Measurements from ENCODE around the gene ACTA1. TPM values are rescaled to one million over a fixed set of nuclear protein-coding genes. Genes with fewer than 3 reads are reported as not detected.

The ACTA1 gene
- total and polyA plus RNA-seq, 10 of the 15 experiments (the other 5 are each of a cell fraction or from before 2014, with no cell fraction given), result 0.05 to 0.35 (median 0.12) TPM; not detected in 7

DNA sequence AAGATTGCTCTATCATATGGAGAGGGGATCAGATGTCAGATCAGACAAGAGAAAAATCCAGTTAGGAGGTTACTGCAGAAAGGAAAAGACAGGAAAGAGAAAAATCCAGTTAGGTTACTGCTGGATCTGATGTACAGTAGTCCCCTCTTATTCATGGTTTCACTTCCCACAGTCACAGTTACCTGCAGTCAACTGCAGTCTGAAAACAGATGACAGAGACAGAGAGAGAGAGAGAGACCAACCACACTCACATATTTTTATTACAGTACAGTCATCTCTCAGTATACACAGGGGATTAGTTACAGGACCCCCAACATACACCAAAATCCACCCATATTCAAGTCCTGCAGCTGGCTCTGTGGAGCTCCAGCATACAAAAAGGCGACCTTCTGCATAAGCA lies 45.0 kb upstream of the ACTA1 start (continued):
- TF ChIP-seq, protein P1, sequence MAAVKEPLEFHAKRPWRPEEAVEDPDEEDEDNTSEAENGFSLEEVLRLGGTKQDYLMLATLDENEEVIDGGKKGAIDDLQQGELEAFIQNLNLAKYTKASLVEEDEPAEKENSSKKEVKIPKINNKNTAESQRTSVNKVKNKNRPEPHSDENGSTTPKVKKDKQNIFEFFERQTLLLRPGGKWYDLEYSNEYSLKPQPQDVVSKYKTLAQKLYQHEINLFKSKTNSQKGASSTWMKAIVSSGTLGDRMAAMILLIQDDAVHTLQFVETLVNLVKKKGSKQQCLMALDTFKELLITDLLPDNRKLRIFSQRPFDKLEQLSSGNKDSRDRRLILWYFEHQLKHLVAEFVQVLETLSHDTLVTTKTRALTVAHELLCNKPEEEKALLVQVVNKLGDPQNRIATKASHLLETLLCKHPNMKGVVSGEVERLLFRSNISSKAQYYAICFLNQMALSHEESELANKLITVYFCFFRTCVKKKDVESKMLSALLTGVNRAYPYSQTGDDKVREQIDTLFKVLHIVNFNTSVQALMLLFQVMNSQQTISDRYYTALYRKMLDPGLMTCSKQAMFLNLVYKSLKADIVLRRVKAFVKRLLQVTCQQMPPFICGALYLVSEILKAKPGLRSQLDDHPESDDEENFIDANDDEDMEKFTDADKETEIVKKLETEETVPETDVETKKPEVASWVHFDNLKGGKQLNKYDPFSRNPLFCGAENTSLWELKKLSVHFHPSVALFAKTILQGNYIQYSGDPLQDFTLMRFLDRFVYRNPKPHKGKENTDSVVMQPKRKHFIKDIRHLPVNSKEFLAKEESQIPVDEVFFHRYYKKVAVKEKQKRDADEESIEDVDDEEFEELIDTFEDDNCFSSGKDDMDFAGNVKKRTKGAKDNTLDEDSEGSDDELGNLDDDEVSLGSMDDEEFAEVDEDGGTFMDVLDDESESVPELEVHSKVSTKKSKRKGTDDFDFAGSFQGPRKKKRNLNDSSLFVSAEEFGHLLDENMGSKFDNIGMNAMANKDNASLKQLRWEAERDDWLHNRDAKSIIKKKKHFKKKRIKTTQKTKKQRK (IDR thresholded peaks at IDR 0.05; ENCODE audit: low read depth, low read length), result no peak
- TF ChIP-seq, protein P2, sequence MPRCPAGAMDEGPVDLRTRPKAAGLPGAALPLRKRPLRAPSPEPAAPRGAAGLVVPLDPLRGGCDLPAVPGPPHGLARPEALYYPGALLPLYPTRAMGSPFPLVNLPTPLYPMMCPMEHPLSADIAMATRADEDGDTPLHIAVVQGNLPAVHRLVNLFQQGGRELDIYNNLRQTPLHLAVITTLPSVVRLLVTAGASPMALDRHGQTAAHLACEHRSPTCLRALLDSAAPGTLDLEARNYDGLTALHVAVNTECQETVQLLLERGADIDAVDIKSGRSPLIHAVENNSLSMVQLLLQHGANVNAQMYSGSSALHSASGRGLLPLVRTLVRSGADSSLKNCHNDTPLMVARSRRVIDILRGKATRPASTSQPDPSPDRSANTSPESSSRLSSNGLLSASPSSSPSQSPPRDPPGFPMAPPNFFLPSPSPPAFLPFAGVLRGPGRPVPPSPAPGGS (IDR thresholded peaks at IDR 0.05; ENCODE audit: borderline replicate concordance, insufficient read depth, low read depth, low read length, poor library complexity, severe bottlenecking), result peak; percentile 27
- TF ChIP-seq PAX5 (IDR thresholded peaks at IDR 0.05; ENCODE audit: borderline replicate concordance, low read depth, low read length), result peak; percentile 33; the same call in 1 of the 2 replicates
- TF ChIP-seq NFIC (IDR thresholded peaks at IDR 0.05; ENCODE audit: low read depth, low read length), result peak; percentile 38; the same call in 1 of the 2 replicates
- TF ChIP-seq BHLHE40 (IDR thresholded peaks at IDR 0.05; ENCODE audit: borderline replicate concordance in 1 of 2, low read depth in 2 of 2, low read length in 1 of 2), result peak in 1 of 2 experiments; percentile 25; a peak in 1 of 4 replicates
- 0 out of 2 replicates have a peak, but pooled peaks have one; percentile 46 for TF ChIP-seq BCL11A (IDR thresholded peaks at IDR 0.05; ENCODE audit: low read depth, low read length)
- peak; percentile 84 for TF ChIP-seq EED (IDR thresholded peaks at IDR 0.05; ENCODE audit: low read depth)
- peak; percentile 80 for TF ChIP-seq RUNX3 (IDR thresholded peaks at IDR 0.05; ENCODE audit: low read length)
- no peak for TF ChIP-seq NBN (IDR thresholded peaks at IDR 0.05)
- 0 out of 2 replicates have a peak, but pooled peaks have one; percentile 21 for TF ChIP-seq DPF2 (IDR thresholded peaks at IDR 0.05)
- no peak for TF ChIP-seq KDM1A (IDR thresholded peaks at IDR 0.05; ENCODE audit: borderline replicate concordance)
- no peak for TF ChIP-seq POLR2AphosphoS2 (IDR thresholded peaks at IDR 0.05; ENCODE audit: low read depth, low read length)
- no peak for TF ChIP-seq BRCA1 (IDR thresholded peaks at IDR 0.05; ENCODE audit: low read depth, low read length)
- TF ChIP-seq MEF2B (IDR thresholded peaks at IDR 0.05; ENCODE audit: partially characterized antibody, poor library complexity, severe bottlenecking), result peak; percentile 72
- TF ChIP-seq CHD4 (IDR thresholded peaks at IDR 0.05), result no peak
- no peak for TF ChIP-seq TCF12 (IDR thresholded peaks at IDR 0.05; ENCODE audit: low read depth, low read length)
- TF ChIP-seq CBX5 (IDR thresholded peaks at IDR 0.05; ENCODE audit: low read depth), result no peak
- no peak for TF ChIP-seq SREBF2 (IDR thresholded peaks at IDR 0.05; ENCODE audit: low read length)
- TF ChIP-seq EZH2 (IDR thresholded peaks at IDR 0.05; ENCODE audit: borderline replicate concordance, control insufficient read depth, low read depth, low read length), result no peak
- no peak for TF ChIP-seq JUND (IDR thresholded peaks at IDR 0.05; ENCODE audit: low read depth, low read length)
- TF ChIP-seq ZSCAN29 (IDR thresholded peaks at IDR 0.05), result no peak
- peak; percentile 45; the same call in 1 of the 2 replicates for TF ChIP-seq JUNB (IDR thresholded peaks at IDR 0.05)
- TF ChIP-seq, protein P3, sequence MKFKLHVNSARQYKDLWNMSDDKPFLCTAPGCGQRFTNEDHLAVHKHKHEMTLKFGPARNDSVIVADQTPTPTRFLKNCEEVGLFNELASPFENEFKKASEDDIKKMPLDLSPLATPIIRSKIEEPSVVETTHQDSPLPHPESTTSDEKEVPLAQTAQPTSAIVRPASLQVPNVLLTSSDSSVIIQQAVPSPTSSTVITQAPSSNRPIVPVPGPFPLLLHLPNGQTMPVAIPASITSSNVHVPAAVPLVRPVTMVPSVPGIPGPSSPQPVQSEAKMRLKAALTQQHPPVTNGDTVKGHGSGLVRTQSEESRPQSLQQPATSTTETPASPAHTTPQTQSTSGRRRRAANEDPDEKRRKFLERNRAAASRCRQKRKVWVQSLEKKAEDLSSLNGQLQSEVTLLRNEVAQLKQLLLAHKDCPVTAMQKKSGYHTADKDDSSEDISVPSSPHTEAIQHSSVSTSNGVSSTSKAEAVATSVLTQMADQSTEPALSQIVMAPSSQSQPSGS (IDR thresholded peaks at IDR 0.05; ENCODE audit: low read length), result peak; percentile 60; the same call in 1 of the 2 replicates
- TF ChIP-seq, protein P4, sequence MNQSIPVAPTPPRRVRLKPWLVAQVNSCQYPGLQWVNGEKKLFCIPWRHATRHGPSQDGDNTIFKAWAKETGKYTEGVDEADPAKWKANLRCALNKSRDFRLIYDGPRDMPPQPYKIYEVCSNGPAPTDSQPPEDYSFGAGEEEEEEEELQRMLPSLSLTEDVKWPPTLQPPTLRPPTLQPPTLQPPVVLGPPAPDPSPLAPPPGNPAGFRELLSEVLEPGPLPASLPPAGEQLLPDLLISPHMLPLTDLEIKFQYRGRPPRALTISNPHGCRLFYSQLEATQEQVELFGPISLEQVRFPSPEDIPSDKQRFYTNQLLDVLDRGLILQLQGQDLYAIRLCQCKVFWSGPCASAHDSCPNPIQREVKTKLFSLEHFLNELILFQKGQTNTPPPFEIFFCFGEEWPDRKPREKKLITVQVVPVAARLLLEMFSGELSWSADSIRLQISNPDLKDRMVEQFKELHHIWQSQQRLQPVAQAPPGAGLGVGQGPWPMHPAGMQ (IDR thresholded peaks at IDR 0.05; ENCODE audit: borderline replicate concordance), result no peak
- TF ChIP-seq CREB1 (IDR thresholded peaks at IDR 0.05; ENCODE audit: low read depth), result 0 out of 2 replicates have a peak, but pooled peaks have one; percentile 38
- TF ChIP-seq HCFC1 (IDR thresholded peaks at IDR 0.05; ENCODE audit: low read length), result no peak
- TF ChIP-seq YY1 (IDR thresholded peaks at IDR 0.05; ENCODE audit: low read depth, low read length), result no peak

All from GM12878 (cell line).